ENCODE data around the gene SRCIN1. TPM values are rescaled to one million over a fixed set of nuclear protein-coding genes. Genes with fewer than 3 reads are reported as not detected.

SRCIN1 gene
- total and polyA plus RNA-seq, 3 experiments from 2014 or later = 0.04 to 0.50 TPM; not detected in 1

DNA sequence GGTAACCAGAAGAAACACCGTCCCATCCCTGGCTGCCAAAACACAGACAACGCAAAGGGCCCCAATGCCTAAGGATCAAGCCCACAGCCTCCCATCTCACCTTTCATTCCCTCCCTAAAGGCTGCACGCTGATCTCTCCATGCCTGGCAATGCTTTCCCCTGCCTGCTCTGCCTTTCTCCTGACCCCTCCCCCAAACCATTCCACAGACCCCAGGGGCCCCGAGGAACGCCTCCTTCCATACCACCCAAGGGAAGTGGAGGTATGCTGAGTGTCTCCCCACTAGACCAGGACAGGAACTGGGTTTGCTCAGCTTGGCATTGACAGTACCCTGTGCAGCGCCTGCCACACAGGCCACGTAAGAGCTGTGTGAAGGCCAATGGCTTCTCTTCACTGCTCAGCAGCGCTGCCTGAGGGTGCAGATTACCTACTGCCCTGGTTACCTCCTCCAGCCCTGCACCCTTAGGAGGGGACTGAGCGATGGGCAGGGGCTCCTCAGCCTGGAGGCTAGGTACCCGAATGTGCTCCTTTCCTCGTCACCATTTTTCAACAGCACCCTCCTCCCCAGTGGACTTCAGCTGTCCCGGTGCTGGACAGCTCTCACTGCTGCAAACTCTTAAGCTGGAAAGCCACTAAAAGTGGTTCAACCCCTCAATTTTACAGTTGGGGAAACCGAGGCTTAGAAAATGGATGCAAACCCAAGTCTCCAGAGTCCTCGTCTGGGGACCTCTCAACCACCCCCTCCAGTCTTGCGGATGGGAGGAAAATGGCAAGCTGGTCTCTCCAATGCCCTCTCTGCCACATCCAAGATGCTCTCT lies 45.0 kb downstream of the SRCIN1 start:
- Histone ChIP-seq H3K36me3 (ENCODE audit: insufficient read depth, low read length) (no peaks in the 10 kb centered on the region), H3K27me3 (ENCODE audit: insufficient read depth, low read length, poor library complexity, severe bottlenecking) (peaks cover 55% of the 10 kb centered on the region), H3K27ac (ENCODE audit: low read depth, low read length) (no peak overlapping the region), H3K4me1 (ENCODE audit: insufficient read depth, low read length) (peaks cover 35% of the 10 kb centered on the region), H3K4me3 (ENCODE audit: low read length) (no peak overlapping the region), H3K9me3 (ENCODE audit: low read length) (no peaks in the 10 kb centered on the region)
- ChIA-PET CTCF (interaction anchor here (3.3 to 4.8 kb wide), 3 partner anchors 24 to 174 kb away, joined by 13 to 128 read pairs (median 69); no protein-coding TSS in a partner anchor), POLR2A (no interaction called here)
- peak in 1 of 5 donors; percentile 14 for DNase-seq
- H3K27me3 Mint-ChIP-seq = peaks cover 38 to 46% of the 10 kb centered on the region in 2 donors
- peak overlapping the region in 2 of 8 donors; percentile 20 to 24 for H3K27ac Mint-ChIP-seq
- no peaks in the 10 kb centered on the region for H3K9me3 Mint-ChIP-seq
- H3K4me1 Mint-ChIP-seq = peaks cover 24 to 48% (median 28%) of the 10 kb centered on the region in 3 donors
- H3K4me3 Mint-ChIP-seq = peak overlapping the region; percentile 13 to 82 (median 46)
- H3K36me3 Mint-ChIP-seq = peaks cover 0 to 4% (median 0%) of the 10 kb centered on the region in 3 donors

DNA sequence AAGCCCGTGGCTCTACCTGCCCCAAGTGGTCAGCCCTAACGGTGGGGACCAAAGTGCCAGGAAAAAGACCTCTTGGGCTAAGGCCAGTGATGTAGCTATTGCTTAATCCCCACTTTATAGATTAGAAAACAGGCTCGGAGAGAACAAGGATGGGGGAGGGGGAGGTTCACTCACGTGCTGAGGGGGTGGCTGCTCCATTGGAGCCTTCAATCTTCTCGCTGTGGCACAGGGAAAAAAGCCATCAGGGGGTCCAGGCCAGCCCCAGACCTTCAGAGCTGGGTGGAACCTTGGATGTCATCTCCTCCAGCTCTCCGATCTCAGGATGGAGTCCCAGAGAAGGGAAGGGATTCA lies 45.9 kb downstream of the SRCIN1 start:
- no peaks in the 10 kb centered on the region for H3K36me3 ChIP-seq (ENCODE audit: insufficient read depth, low read length)
- Mint-ChIP-seq H3K4me1 (peaks cover 24 to 48% (median 28%) of the 10 kb centered on the region in 3 donors), H3K36me3 (peaks cover 0 to 4% (median 0%) of the 10 kb centered on the region in 3 donors), H3K27me3 (peaks cover 32 to 39% of the 10 kb centered on the region in 2 donors), H3K4me3 (peak overlapping the region in 2 of 7 donors; percentile 8 to 20), H3K27ac (no peak overlapping the region), H3K9me3 (no peaks in the 10 kb centered on the region)
- DNase-seq = no peak
- CTCF ChIA-PET = interaction anchor here (0.8 to 4.8 kb wide), 14 partner anchors 10 to 175 kb away, joined by 4 to 128 read pairs (median 14); no protein-coding TSS in a partner anchor
- no peak overlapping the region for H3K27ac ChIP-seq (ENCODE audit: low read depth, low read length)
- POLR2A ChIA-PET = interaction anchor here (0.6 to 1.4 kb wide), 2 partner anchors 151 to 169 kb away, joined by 3 to 4 read pairs; no protein-coding TSS in a partner anchor
- H3K27me3 ChIP-seq (ENCODE audit: insufficient read depth, low read length, poor library complexity, severe bottlenecking) = peaks cover 46% of the 10 kb centered on the region
- H3K9me3 ChIP-seq (ENCODE audit: low read length) = no peaks in the 10 kb centered on the region
- peaks cover 35% of the 10 kb centered on the region for H3K4me1 ChIP-seq (ENCODE audit: insufficient read depth, low read length)
- peak overlapping the region; percentile 89 for H3K4me3 ChIP-seq (ENCODE audit: low read length)

DNA sequence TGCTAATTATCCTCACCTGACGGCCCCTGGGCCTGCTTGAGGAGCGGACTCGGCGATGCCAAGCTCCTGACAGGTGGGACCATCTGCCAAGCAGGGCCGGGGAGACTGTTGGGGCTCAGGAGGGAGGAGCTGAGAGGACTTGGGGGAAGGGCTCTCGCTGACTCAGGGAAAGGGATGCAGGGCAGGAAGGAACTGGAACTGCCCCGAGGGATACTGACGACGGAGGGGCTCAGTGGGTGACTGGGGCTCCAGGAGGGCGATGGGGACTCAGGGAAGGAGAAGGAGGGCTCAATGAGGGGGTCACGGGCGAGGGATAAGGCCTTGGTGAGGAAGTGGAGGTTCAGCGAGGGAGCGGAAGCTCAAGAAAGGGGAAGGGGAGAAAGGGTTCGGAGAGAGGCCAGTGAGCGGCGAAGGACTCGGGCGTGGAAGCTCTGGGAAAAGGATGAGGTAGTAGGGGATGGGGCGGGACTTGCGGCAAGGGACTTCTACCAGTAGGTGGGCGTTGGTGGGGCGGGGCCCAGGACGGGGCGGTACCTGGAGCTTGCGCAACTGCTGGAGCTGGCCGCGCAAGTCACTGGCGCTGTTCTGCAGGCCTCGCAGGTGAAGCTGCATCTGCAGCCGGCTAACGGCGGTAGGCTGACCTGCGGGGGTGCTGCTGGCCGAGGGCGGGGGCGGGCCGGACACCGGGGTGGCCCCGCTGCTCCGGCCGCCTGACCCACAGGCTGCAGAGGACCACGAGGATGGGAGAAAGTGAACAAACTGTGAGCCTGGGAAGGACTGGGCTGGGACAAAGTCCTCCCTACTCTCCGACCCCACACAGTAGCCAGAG lies 46.5 kb downstream of the SRCIN1 start:
- H3K27me3 ChIP-seq (ENCODE audit: insufficient read depth, low read length, poor library complexity, severe bottlenecking) = peaks cover 42% of the 10 kb centered on the region
- peak; percentile 82 to 94 (median 87) for DNase-seq
- peaks cover 24 to 48% (median 26%) of the 10 kb centered on the region in 3 donors for H3K4me1 Mint-ChIP-seq
- H3K4me1 ChIP-seq (ENCODE audit: insufficient read depth, low read length) = peaks cover 33% of the 10 kb centered on the region
- CTCF ChIA-PET = interaction anchor here (0.8 to 4.8 kb wide), 24 partner anchors 7 to 193 kb away, joined by 3 to 128 read pairs (median 10); partner anchors contain the start of genes PSMB3 and SRCIN1
- H3K4me3 ChIP-seq (ENCODE audit: low read length) = peak overlapping the region; percentile 89
- peaks cover 28 to 34% of the 10 kb centered on the region in 2 donors for H3K27me3 Mint-ChIP-seq
- no peaks in the 10 kb centered on the region for H3K9me3 ChIP-seq (ENCODE audit: low read length)
- peak overlapping the region; percentile 93 to 99 (median 98) for H3K4me3 Mint-ChIP-seq
- POLR2A ChIA-PET = interaction anchor here (0.5 to 1.4 kb wide), 5 partner anchors 152 to 1974 kb away, joined by 3 to 9 read pairs (median 3); partner anchors contain the start of gene RPL19
- peak overlapping the region; percentile 65 to 98 (median 88) for H3K27ac Mint-ChIP-seq
- no peaks in the 10 kb centered on the region for H3K9me3 Mint-ChIP-seq
- H3K36me3 ChIP-seq (ENCODE audit: insufficient read depth, low read length) = no peaks in the 10 kb centered on the region
- peaks cover 0 to 4% (median 0%) of the 10 kb centered on the region in 3 donors for H3K36me3 Mint-ChIP-seq
- peak overlapping the region; percentile 13 for H3K27ac ChIP-seq (ENCODE audit: low read depth, low read length)

DNA sequence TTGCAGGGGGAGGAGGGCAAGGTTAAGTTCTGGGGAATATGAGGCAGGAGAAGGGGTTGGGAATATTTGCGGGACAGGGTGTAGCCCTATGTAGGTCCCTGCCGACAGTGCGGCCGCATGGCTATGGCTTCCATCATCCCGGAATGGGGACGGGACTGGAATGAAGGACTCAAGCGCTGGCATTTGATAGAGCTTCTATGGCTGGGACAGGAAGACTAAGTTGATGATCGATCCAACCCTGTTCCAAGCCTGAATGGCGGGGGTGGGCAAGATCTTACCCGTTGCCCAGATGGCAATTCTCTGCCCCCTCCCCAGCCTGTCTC lies 47.1 kb downstream of the SRCIN1 start:
- ChIA-PET POLR2A (interaction anchor here (0.5 to 1.4 kb wide), 6 partner anchors 109 to 1975 kb away, joined by 3 to 9 read pairs (median 4); partner anchors contain the start of gene RPL19), CTCF (interaction anchor here (0.9 to 4.8 kb wide), 31 partner anchors 8 to 209 kb away, joined by 3 to 128 read pairs (median 9); partner anchors contain the start of genes PSMB3 and SRCIN1)
- H3K27ac ChIP-seq (ENCODE audit: low read depth, low read length) = no peak overlapping the region
- H3K27ac Mint-ChIP-seq = peak overlapping the region in 6 of 8 donors; percentile 14 to 94 (median 66)
- H3K4me1 Mint-ChIP-seq = peaks cover 24 to 45% (median 25%) of the 10 kb centered on the region in 3 donors
- H3K4me1 ChIP-seq (ENCODE audit: insufficient read depth, low read length) = peaks cover 28% of the 10 kb centered on the region
- no peaks in the 10 kb centered on the region for H3K36me3 ChIP-seq (ENCODE audit: insufficient read depth, low read length)
- H3K27me3 ChIP-seq (ENCODE audit: insufficient read depth, low read length, poor library complexity, severe bottlenecking) = peaks cover 36% of the 10 kb centered on the region
- peak overlapping the region; percentile 89 for H3K4me3 ChIP-seq (ENCODE audit: low read length)
- peak overlapping the region; percentile 93 to 99 (median 98) for H3K4me3 Mint-ChIP-seq
- peak in 1 of 5 donors; percentile 33 for DNase-seq
- peaks cover 0 to 4% (median 0%) of the 10 kb centered on the region in 3 donors for H3K36me3 Mint-ChIP-seq
- H3K9me3 ChIP-seq (ENCODE audit: low read length) = no peaks in the 10 kb centered on the region
- H3K27me3 Mint-ChIP-seq = peaks cover 27 to 31% of the 10 kb centered on the region in 2 donors
- no peaks in the 10 kb centered on the region for H3K9me3 Mint-ChIP-seq

DNA sequence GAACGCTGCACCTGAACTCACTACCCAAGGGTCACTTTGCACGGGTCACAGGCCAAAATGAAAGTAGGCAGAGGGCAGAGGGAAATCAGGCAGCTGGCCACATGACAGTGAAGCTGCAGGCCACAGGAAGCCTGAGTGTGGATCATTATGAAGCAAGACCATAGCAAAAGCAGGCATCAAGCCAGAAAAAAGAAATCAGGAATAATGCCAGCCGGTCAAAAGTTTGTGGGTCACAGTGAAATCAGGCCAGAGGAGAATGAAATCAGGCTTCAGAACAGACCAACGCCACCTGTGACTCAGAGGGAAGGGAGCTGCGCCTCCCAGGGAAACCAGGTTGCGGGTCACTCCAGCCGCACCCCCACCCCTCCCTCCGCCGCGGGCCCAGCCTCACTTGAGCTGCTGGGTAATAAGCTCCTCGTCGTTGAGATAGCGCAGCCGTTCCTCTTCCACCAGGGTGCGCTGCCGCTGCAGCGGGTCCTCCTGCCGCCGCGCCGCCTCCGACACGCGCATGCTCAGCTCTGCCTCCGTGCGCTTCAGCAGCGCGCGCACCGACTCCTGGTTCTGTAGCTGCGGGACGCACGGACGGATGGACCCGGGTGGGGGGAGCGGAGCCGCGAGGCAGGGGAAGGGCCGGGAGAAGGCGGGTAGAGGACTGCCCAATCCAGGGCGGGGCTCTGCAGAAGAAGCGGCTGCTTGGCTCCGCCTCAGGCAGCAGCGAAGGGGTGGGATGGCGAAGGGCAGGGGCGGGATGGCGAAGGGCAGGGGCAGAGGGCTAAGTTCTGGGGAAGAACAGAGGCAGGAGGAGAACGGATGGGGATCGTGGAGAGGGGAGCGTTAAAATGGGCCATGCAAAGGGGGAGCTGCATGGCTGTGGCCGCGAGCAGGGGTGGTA lies 47.7 kb downstream of the SRCIN1 start:
- peak; percentile 82 to 89 (median 83) for DNase-seq
- POLR2A ChIA-PET = interaction anchor here (1.1 to 1.4 kb wide), 5 partner anchors 109 to 642 kb away, joined by 3 to 9 read pairs (median 4); partner anchors contain the start of gene RPL19
- H3K36me3 Mint-ChIP-seq = peaks cover 0 to 4% (median 0%) of the 10 kb centered on the region in 3 donors
- Histone ChIP-seq H3K4me1 (ENCODE audit: insufficient read depth, low read length) (peaks cover 22% of the 10 kb centered on the region), H3K27me3 (ENCODE audit: insufficient read depth, low read length, poor library complexity, severe bottlenecking) (peaks cover 30% of the 10 kb centered on the region), H3K9me3 (ENCODE audit: low read length) (no peaks in the 10 kb centered on the region), H3K36me3 (ENCODE audit: insufficient read depth, low read length) (no peaks in the 10 kb centered on the region), H3K4me3 (ENCODE audit: low read length) (peak overlapping the region; percentile 89), H3K27ac (ENCODE audit: low read depth, low read length) (no peak overlapping the region)
- no peaks in the 10 kb centered on the region for H3K9me3 Mint-ChIP-seq
- peak overlapping the region; percentile 93 to 99 (median 98) for H3K4me3 Mint-ChIP-seq
- H3K27me3 Mint-ChIP-seq = peaks cover 27 to 29% of the 10 kb centered on the region in 2 donors
- peak overlapping the region in 5 of 8 donors; percentile 14 to 94 (median 82) for H3K27ac Mint-ChIP-seq
- CTCF ChIA-PET = interaction anchor here (0.7 to 4.8 kb wide), 37 partner anchors 8 to 209 kb away, joined by 3 to 128 read pairs (median 5); partner anchors contain the start of genes EPOP, PSMB3 and SRCIN1
- H3K4me1 Mint-ChIP-seq = peaks cover 22 to 39% (median 24%) of the 10 kb centered on the region in 3 donors

DNA sequence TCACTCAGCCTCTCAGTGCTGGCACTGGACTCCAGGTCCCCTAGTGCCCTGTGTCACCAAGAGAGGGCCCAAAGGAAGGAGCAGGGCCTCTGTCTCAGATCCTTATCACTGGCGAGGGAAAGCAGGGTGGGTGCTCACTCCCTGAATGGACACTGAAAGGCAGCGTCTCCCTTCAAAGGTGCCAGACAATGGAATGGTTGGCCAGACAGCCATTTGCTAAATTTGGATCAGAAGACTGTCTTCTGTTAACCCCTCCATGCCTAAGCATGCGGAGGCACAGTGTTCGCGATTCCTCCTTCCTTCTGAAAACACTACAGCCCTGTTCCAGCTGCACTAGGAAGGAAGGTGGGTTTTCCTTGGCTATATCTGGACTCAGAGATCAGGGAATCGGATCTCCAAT lies 48.4 kb downstream of the SRCIN1 start:
- Histone ChIP-seq H3K4me3 (ENCODE audit: low read length) (no peak overlapping the region), H3K27ac (ENCODE audit: low read depth, low read length) (no peak overlapping the region), H3K4me1 (ENCODE audit: insufficient read depth, low read length) (peaks cover 21% of the 10 kb centered on the region), H3K27me3 (ENCODE audit: insufficient read depth, low read length, poor library complexity, severe bottlenecking) (peaks cover 23% of the 10 kb centered on the region), H3K36me3 (ENCODE audit: insufficient read depth, low read length) (no peaks in the 10 kb centered on the region), H3K9me3 (ENCODE audit: low read length) (no peaks in the 10 kb centered on the region)
- peak overlapping the region in 1 of 8 donors; percentile 82 for H3K27ac Mint-ChIP-seq
- peaks cover 0 to 4% (median 0%) of the 10 kb centered on the region in 3 donors for H3K36me3 Mint-ChIP-seq
- ChIA-PET CTCF (interaction anchor here (0.7 to 4.8 kb wide), 31 partner anchors 8 to 195 kb away, joined by 3 to 128 read pairs (median 6); partner anchors contain the start of genes EPOP, PSMB3 and SRCIN1), POLR2A (interaction anchor here (1.1 kb wide), 2 partner anchors 110 to 178 kb away, joined by 3 to 5 read pairs; no protein-coding TSS in a partner anchor)
- no peaks in the 10 kb centered on the region for H3K9me3 Mint-ChIP-seq
- H3K4me3 Mint-ChIP-seq = peak overlapping the region in 5 of 7 donors; percentile 51 to 98 (median 95)
- peaks cover 19 to 35% (median 24%) of the 10 kb centered on the region in 3 donors for H3K4me1 Mint-ChIP-seq
- peaks cover 22 to 24% of the 10 kb centered on the region in 2 donors for H3K27me3 Mint-ChIP-seq
- DNase-seq = no peak
